Measurements from ENCODE around the gene RBP3. TPM values are rescaled to one million over a fixed set of nuclear protein-coding genes. Genes with fewer than 3 reads are reported as not detected.

The RBP3 gene
- total RNA-seq, 1 experiment from 2014 or later = not detected

- Histone ChIP-seq H3K4me3 (ENCODE audit: low read depth in 2 of 2, low read length in 2 of 2) (no peak overlapping the region), H3K27ac (ENCODE audit: low read length) (no peak overlapping the region), H3K9me3 (ENCODE audit: control insufficient read depth, insufficient read depth, low read depth, low read length) (no peaks in the 10 kb centered on the region), H3K4me1 (ENCODE audit: control insufficient read depth, insufficient read depth, low read length) (no peaks in the 10 kb centered on the region), H3K27me3 (ENCODE audit: control insufficient read depth, insufficient read depth, low read length) (peaks cover 18% of the 10 kb centered on the region), H3K36me3 (ENCODE audit: control insufficient read depth, insufficient read depth, low read length) (no peaks in the 10 kb centered on the region)
- in situ Hi-C loops (cut with HindIII; ENCODE audit: low pct_unique_long_range_greater_than_20kb, low sequenced_read_pairs) (no loop called here), intact Hi-C loops (cut with micrococcal nuclease; ENCODE audit: unreplicated experiment) (no loop called here)
- TF ChIP-seq REST (IDR thresholded peaks at IDR 0.05; ENCODE audit: insufficient read depth in 1 of 2, low read depth in 2 of 2, low read length in 1 of 2) = no peak
- no peak for TF ChIP-seq SIN3A (IDR thresholded peaks at IDR 0.05; ENCODE audit: borderline replicate concordance, insufficient read depth, low read depth, low read length)
- DNase-seq (ENCODE audit: low read depth, low spot score) (no peak), ATAC-seq (no peak)
- no TSS peak for BruUV-seq (replicated peaks)
- POLR2A ChIA-PET = no interaction called here
- CTCF ChIA-PET = no interaction called here
These were observed 15.8 kb upstream of the RBP3 start for GRCh38 chr10:47332371-47332770.

- no TSS peak for BruUV-seq (replicated peaks)
- intact Hi-C loops (cut with micrococcal nuclease; ENCODE audit: unreplicated experiment) (no loop called here), in situ Hi-C loops (cut with HindIII; ENCODE audit: low pct_unique_long_range_greater_than_20kb, low sequenced_read_pairs) (no loop called here)
- no peaks in the 10 kb centered on the region for H3K36me3 ChIP-seq (ENCODE audit: control insufficient read depth, insufficient read depth, low read length)
- peaks cover 21% of the 10 kb centered on the region for H3K27me3 ChIP-seq (ENCODE audit: control insufficient read depth, insufficient read depth, low read length)
- no peaks in the 10 kb centered on the region for H3K4me1 ChIP-seq (ENCODE audit: control insufficient read depth, insufficient read depth, low read length)
- TF ChIP-seq REST (IDR thresholded peaks at IDR 0.05; ENCODE audit: insufficient read depth in 1 of 2, low read depth in 2 of 2, low read length in 1 of 2) (no peak), POLR2AphosphoS5 (IDR thresholded peaks at IDR 0.05; ENCODE audit: low read depth, low read length) (no peak), TCF7L2 (IDR thresholded peaks at IDR 0.05; ENCODE audit: low read depth, low read length) (no peak), CTCF (IDR thresholded peaks at IDR 0.05) (no peak), SIN3A (IDR thresholded peaks at IDR 0.05; ENCODE audit: borderline replicate concordance, insufficient read depth, low read depth, low read length) (no peak)
- DNase-seq (ENCODE audit: low read depth, low spot score) (no peak), ATAC-seq (no peak)
- ChIA-PET CTCF (no interaction called here), POLR2A (no interaction called here)
- H3K9me3 ChIP-seq (ENCODE audit: control insufficient read depth, insufficient read depth, low read depth, low read length) = no peaks in the 10 kb centered on the region
- H3K4me3 ChIP-seq (ENCODE audit: low read depth in 2 of 2, low read length in 2 of 2) = no peak overlapping the region
- no peak overlapping the region for H3K27ac ChIP-seq (ENCODE audit: low read length)
These were observed 15.2 kb upstream of the RBP3 start for GRCh38 chr10:47332946-47333345.
